Astrocyte of the spinal cord (primary cell): ENCODE measurements around the gene CEP89.

Experiments
- DNase-seq: peaks from one replicate; pipeline ENCODE4 v3.0.0; 2011; ENCODE audit warnings: low read depth, low spot score
- H3K4me3 ChIP-seq: 2 replicates; pipeline ENCODE4 v1.5.1; 2011; ENCODE audit warnings: low read depth, mild to moderate bottlenecking, low read length, moderate library complexity
- in situ Hi-C: cut with HindIII; loops from 2 replicates; pipeline ENCODE4 v1.10.0; 2017; ENCODE audit warnings: low sequenced_read_pairs
- TF ChIP-seq, protein P1 (sequence below): IDR thresholded peaks from 2 replicates; pipeline ENCODE4 v1.5.1; 2012; ENCODE audit warnings: low read depth, mild to moderate bottlenecking, low read length, inconsistent platforms

The CEP89 gene

DNA sequence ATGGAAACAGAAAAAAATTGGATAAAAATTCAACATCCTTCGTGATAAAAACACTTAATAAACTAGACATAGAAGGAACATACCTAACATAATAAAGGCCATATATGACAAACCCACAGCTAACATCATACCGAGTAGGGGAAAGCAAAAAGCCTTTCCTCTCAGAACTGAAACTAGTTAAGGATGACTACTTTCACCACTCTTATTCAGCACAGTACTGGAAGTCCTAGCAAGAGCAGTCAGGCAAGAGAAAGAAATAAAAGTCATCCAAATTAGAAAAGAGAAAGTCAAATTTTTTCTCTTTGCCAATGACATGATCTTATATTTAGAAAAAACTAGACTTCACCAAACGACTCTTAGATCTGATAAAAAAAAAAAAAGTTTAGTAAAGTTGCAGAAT lies 76.4 kb downstream of the CEP89 start:
- no peak overlapping the region for H3K4me3 ChIP-seq
- DNase-seq: no peak
- in situ Hi-C loops: no loop called here
- TF ChIP-seq, protein P1, sequence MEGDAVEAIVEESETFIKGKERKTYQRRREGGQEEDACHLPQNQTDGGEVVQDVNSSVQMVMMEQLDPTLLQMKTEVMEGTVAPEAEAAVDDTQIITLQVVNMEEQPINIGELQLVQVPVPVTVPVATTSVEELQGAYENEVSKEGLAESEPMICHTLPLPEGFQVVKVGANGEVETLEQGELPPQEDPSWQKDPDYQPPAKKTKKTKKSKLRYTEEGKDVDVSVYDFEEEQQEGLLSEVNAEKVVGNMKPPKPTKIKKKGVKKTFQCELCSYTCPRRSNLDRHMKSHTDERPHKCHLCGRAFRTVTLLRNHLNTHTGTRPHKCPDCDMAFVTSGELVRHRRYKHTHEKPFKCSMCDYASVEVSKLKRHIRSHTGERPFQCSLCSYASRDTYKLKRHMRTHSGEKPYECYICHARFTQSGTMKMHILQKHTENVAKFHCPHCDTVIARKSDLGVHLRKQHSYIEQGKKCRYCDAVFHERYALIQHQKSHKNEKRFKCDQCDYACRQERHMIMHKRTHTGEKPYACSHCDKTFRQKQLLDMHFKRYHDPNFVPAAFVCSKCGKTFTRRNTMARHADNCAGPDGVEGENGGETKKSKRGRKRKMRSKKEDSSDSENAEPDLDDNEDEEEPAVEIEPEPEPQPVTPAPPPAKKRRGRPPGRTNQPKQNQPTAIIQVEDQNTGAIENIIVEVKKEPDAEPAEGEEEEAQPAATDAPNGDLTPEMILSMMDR: no peak

- H3K4me3 ChIP-seq: no peak overlapping the region
- in situ Hi-C loops: no loop called here
- DNase-seq: no peak
- TF ChIP-seq, protein P1: no peak
Measured at GRCh38 chr19:32891609-32892008, 80.1 kb downstream of the CEP89 start.

DNA sequence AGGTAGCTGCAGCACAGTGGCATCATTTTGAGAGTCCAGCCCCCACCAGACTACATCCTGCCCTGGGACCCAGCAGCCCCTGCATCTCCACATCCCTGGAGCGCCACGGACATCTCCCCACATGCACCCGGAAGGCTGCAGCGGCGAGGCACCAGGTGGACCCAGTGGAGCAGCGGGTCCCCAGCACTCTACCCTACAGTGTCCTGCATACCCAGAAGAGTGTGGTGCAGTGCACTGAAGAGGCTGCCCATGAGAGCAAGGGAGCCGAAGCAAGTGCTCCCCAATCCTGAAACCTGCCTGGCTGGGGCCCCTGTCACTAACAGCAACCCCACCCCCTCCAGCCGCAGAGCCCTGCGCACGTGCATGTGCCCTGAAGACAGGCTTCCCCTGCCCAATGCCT lies 80.9 kb downstream of the CEP89 start:
- in situ Hi-C loops: no loop called here
- no peak overlapping the region for H3K4me3 ChIP-seq
- TF ChIP-seq, protein P1: no peak
- DNase-seq: no peak

- in situ Hi-C loops: no loop called here
- no peak for DNase-seq
- H3K4me3 ChIP-seq: no peak overlapping the region
- TF ChIP-seq, protein P1: no peak
Measured at GRCh38 chr19:32890326-32890725, 81.4 kb downstream of the CEP89 start.

DNA sequence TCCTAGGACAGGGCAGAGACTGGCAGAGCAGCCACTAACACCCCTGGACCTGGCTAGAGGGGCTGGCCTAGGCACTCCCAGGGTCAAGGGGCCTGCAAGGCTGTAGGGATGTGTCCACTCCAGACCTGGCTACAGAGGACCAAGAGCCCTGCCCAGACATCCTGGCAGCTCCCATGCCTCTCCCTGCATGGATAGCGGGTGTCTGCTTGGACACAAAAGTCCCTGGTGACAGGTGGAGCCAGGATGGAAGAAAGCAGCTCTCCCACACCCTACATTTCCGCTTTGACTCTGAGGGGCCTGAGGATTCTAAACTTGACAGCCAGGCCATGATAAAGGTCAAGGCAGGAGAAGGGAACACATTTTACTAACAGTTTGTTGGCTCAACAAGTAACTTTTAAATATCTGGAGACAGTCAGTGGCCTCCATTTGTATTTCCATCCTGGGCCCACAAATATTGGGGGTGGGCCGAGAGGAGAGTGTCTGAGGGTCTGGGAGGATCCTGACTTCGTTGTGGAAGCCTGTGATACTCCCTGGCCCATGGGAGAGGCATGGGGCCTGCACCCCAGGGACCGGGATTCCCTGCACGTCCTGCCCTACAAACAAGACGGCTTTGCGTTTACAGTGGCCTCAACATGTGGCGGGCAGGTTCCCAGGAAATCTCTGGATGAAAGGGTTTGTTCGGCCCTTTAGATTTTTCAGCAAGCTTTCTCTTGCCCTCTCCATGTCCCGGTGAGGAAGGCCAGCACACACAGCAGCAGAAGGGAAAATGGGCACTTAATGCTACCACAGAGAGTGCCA lies 82.4 kb downstream of the CEP89 start:
- H3K4me3 ChIP-seq: no peak overlapping the region
- in situ Hi-C loops: no loop called here
- DNase-seq: no peak
- TF ChIP-seq, protein P1: no peak

GRCh38 chr19:32887572-32888215 lies 84.1 kb downstream of the CEP89 start:
- TF ChIP-seq, protein P1: no peak
- no peak for DNase-seq
- in situ Hi-C loops: no loop called here
- no peak overlapping the region for H3K4me3 ChIP-seq
